Measurements from ENCODE around the gene CHRM3. TPM values are rescaled to one million over a fixed set of nuclear protein-coding genes. Genes with fewer than 3 reads are reported as not detected.
A peak's percentile ranks its signal among the peaks of the same experiment; 100 is the strongest.

The CHRM3 gene
- total RNA-seq, 1 donor: 54.7 TPM

GRCh38 chr1:239394107-239394506 is 7.7 kb downstream of the CHRM3 start:
- DNase-seq (ENCODE audit: low read depth in 2 of 3, low spot score in 2 of 3): no peak

GRCh38 chr1:239413916-239414315 is 27.5 kb downstream of the CHRM3 start:
- DNase-seq (ENCODE audit: low read depth in 2 of 3, low spot score in 2 of 3): no peak

- DNase-seq (ENCODE audit: low read depth in 2 of 3, low spot score in 2 of 3): peak in 1 of 3 donors; percentile 39
Observed at GRCh38 chr1:239417221-239417620, 30.9 kb downstream of the CHRM3 start.

DNA sequence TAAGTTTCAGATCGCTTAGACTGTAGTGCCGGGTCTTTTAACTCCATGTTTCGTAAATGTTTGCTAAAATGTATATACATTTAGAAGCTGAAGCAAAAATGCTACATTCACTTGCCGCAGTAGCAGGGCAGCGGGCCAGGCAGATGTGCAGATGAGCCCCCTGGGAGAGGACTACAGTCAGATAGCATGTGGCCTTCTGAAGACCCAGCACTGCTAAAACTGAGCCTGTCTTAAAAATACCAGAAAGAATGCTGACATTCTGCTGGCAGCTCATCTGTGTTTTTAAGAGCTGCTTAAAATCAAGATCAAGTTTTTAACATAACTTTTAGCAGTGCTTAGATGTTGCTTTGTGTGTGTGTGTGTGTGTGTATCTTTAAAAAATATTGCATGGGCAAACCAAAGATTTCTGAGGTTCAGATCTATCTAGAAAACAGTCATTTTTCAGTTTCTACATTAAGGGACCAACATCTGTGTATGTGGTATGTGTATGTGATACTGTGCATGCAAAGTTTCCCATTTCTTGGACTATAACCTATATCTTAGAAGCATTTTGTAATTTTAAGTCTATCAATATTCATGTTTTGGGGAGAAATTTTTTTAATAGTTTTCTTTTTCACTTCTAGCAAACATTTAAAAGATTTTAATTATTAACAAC is 31.7 kb downstream of the CHRM3 start:
- no peak for DNase-seq (ENCODE audit: low read depth in 2 of 3, low spot score in 2 of 3)

GRCh38 chr1:239418681-239419080 is 32.3 kb downstream of the CHRM3 start:
- peak in 2 of 3 donors; percentile 36 to 37 for DNase-seq (ENCODE audit: low read depth in 2 of 3, low spot score in 2 of 3)

DNA sequence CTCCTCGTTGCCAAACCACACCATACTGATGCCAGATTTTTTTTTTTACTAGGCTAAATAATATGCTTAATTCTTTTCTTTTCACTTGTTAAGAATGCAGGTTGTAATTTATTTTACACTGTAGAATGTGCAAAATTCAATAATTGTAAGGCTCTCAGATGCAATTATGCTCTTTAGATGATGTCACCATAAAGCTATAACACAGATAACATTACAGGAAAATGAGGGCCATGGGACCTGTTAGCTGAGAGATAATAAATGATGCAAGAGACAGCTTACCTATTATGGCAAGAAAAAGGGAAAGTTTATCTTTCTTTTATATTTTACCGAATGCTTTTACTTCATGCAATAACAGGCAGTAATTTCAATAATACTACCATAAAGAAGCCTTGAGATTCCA is 35.4 kb downstream of the CHRM3 start:
- DNase-seq (ENCODE audit: low read depth in 2 of 3, low spot score in 2 of 3): no peak

- DNase-seq (ENCODE audit: low read depth in 2 of 3, low spot score in 2 of 3): no peak
Observed at GRCh38 chr1:239422818-239423217, 36.5 kb downstream of the CHRM3 start.

DNA sequence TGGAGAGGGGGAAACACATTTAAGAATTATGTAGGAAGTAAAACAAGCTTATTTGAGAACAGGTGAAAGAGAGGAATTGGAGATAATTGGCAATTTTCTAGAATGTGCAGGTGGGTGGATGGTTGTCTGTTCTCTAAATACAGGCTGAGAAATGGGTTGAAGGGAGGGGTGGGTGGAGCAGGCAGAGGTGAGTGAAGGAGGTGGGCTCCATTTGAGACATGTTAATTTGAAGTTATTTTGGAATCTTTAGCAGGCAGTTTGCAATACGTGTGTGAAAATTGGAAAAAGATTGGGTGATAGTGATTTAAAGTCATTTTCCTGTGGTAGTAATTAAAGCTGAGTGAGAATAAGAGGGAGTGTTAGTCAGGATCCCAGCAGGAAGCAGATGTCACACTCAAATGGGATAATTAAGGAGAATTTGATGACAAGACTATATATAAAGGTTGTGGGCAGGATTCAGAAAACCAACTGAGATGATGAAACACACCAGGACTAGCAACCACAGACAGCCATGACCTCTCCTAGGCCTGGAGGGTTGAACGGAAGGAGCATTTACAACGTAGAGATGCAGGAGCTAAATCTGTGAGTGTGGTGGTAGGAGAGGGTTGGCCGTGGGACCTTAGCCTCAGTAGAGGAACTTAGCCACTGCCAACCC is 40.6 kb downstream of the CHRM3 start:
- DNase-seq (ENCODE audit: low read depth in 2 of 3, low spot score in 2 of 3): no peak

DNA sequence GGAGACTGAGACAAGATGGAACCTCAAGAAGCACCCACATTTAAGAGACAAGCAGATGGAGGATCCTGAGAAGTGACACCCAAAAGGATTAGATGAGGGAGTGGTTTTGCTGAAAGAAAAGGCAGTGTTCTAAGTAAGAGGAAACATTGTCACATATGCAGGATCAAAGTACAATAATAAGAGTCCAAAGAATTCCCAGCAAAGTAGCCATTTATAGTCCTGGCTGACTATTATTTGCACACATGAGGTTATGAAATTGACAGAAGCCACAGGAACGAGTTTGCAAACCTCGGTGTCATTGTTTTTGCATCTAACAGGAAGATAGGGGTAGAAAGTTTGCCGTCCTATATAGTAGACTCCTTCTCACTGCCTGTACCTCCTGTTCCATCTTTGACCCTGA is 41.3 kb downstream of the CHRM3 start:
- no peak for DNase-seq (ENCODE audit: low read depth in 2 of 3, low spot score in 2 of 3)

- DNase-seq (ENCODE audit: low read depth in 2 of 3, low spot score in 2 of 3): no peak
Observed at GRCh38 chr1:239428120-239428710, 41.8 kb downstream of the CHRM3 start.

GRCh38 chr1:239429163-239429562 is 42.8 kb downstream of the CHRM3 start:
- no peak for DNase-seq (ENCODE audit: low read depth in 2 of 3, low spot score in 2 of 3)

- DNase-seq (ENCODE audit: low read depth in 2 of 3, low spot score in 2 of 3): no peak
Observed at GRCh38 chr1:239432255-239432654, 45.9 kb downstream of the CHRM3 start.

GRCh38 chr1:239434181-239434580 is 47.8 kb downstream of the CHRM3 start:
- no peak for DNase-seq (ENCODE audit: low read depth in 2 of 3, low spot score in 2 of 3)
